Mucosa of rectum (tissue), 2 donors: ENCODE results near the gene BRICD5.

Source experiments
- H3K27ac ChIP-seq, 2 donors: one replicate each; pipeline ENCODE4 v1.7.0; 2013; ENCODE audit warnings: inconsistent platforms in 2 of 2, low read depth in 2 of 2, low read length in 2 of 2
- H3K27me3 ChIP-seq, 2 donors: one replicate each; pipeline ENCODE4 v1.7.0; 2013; ENCODE audit warnings: low read length in 2 of 2; ENCODE audit not compliant: control insufficient read depth in 2 of 2, insufficient read depth in 2 of 2
- H3K36me3 ChIP-seq, 2 donors: one replicate each; pipeline ENCODE4 v1.7.0; 2013; ENCODE audit warnings: low read length in 2 of 2; ENCODE audit not compliant: control insufficient read depth in 2 of 2, insufficient read depth in 2 of 2
- H3K4me1 ChIP-seq, 2 donors: one replicate each; pipeline ENCODE4 v1.7.0; 2013; ENCODE audit warnings: low read length in 2 of 2, mild to moderate bottlenecking in 1 of 2; ENCODE audit not compliant: control insufficient read depth in 2 of 2, insufficient read depth in 2 of 2
- H3K4me3 ChIP-seq, 2 donors: one replicate each; pipeline ENCODE4 v1.7.0; 2013; ENCODE audit warnings: low read length in 2 of 2
- H3K9ac ChIP-seq, 2 donors: one replicate each; pipeline ENCODE4 v1.7.0; 2013; ENCODE audit warnings: low read length in 2 of 2, low read depth in 1 of 2, mild to moderate bottlenecking in 1 of 2
- H3K9me3 ChIP-seq, 2 donors: one replicate each; pipeline ENCODE4 v1.7.0; 2013; ENCODE audit warnings: low read length in 2 of 2; ENCODE audit not compliant: control insufficient read depth in 2 of 2
- donor health status: healthy.
- donor health status: Normal muscosa, but diverticular disease.

The BRICD5 gene

GRCh38 chr16:2166263-2167067 lies 44.2 kb downstream of the BRICD5 start:
- no peak overlapping the region for H3K27ac ChIP-seq
- no peaks in the 10 kb centered on the region for H3K27me3 ChIP-seq
- H3K4me1 ChIP-seq = peaks cover 17 to 20% of the 10 kb centered on the region in 2 donors
- no peak overlapping the region for H3K4me3 ChIP-seq
- no peaks in the 10 kb centered on the region for H3K9me3 ChIP-seq
- peaks cover 19 to 30% of the 10 kb centered on the region in 2 donors for H3K36me3 ChIP-seq
- no peak overlapping the region for H3K9ac ChIP-seq

- no peaks in the 10 kb centered on the region for H3K27me3 ChIP-seq
- peaks cover 18 to 24% of the 10 kb centered on the region in 2 donors for H3K4me1 ChIP-seq
- no peaks in the 10 kb centered on the region for H3K9me3 ChIP-seq
- no peak overlapping the region for H3K4me3 ChIP-seq
- H3K36me3 ChIP-seq = peaks cover 19 to 27% of the 10 kb centered on the region in 2 donors
- no peak overlapping the region for H3K27ac ChIP-seq
- H3K9ac ChIP-seq = no peak overlapping the region
Measured at GRCh38 chr16:2165861-2166260, 44.8 kb downstream of the BRICD5 start.

GRCh38 chr16:2163211-2163881 lies 47.3 kb downstream of the BRICD5 start:
- Histone ChIP-seq H3K36me3 (peaks cover 14 to 17% of the 10 kb centered on the region in 2 donors), H3K4me3 (peak overlapping the region in 1 of 2 donors; percentile 4), H3K4me1 (peaks cover 36 to 47% of the 10 kb centered on the region in 2 donors), H3K9me3 (no peaks in the 10 kb centered on the region), H3K27me3 (no peaks in the 10 kb centered on the region), H3K9ac (peak overlapping the region in 1 of 2 donors; percentile 59), H3K27ac (peak overlapping the region; percentile 71 to 90)

- H3K4me1 ChIP-seq = peaks cover 42 to 53% of the 10 kb centered on the region in 2 donors
- peak overlapping the region in 1 of 2 donors; percentile 47 for H3K9ac ChIP-seq
- H3K27ac ChIP-seq = peak overlapping the region; percentile 71 to 90
- H3K9me3 ChIP-seq = no peaks in the 10 kb centered on the region
- peaks cover 14 to 16% of the 10 kb centered on the region in 2 donors for H3K36me3 ChIP-seq
- peak overlapping the region in 1 of 2 donors; percentile 4 for H3K4me3 ChIP-seq
- H3K27me3 ChIP-seq = no peaks in the 10 kb centered on the region
Measured at GRCh38 chr16:2162676-2163118, 48.0 kb downstream of the BRICD5 start.

GRCh38 chr16:2161911-2162310 lies 48.8 kb downstream of the BRICD5 start:
- H3K9ac ChIP-seq = no peak overlapping the region
- H3K4me3 ChIP-seq = no peak overlapping the region
- no peaks in the 10 kb centered on the region for H3K9me3 ChIP-seq
- peaks cover 9 to 12% of the 10 kb centered on the region in 2 donors for H3K36me3 ChIP-seq
- H3K27ac ChIP-seq = peak overlapping the region in 1 of 2 donors; percentile 12
- no peaks in the 10 kb centered on the region for H3K27me3 ChIP-seq
- H3K4me1 ChIP-seq = peaks cover 50 to 61% of the 10 kb centered on the region in 2 donors

GRCh38 chr16:2160915-2161551 lies 49.6 kb downstream of the BRICD5 start:
- Histone ChIP-seq H3K9me3 (no peaks in the 10 kb centered on the region), H3K9ac (no peak overlapping the region), H3K27me3 (no peaks in the 10 kb centered on the region), H3K36me3 (peaks cover 5 to 6% of the 10 kb centered on the region in 2 donors), H3K4me3 (no peak overlapping the region), H3K27ac (peak overlapping the region; percentile 48), H3K4me1 (peaks cover 58 to 70% of the 10 kb centered on the region in 2 donors)
